GM21786 (cell line): ENCODE data around the gene CARD9.
"Not testable (repeated sequence)": the region's sequence is repeated elsewhere in the genome, so short reads cannot be mapped to it uniquely, and the experiment has no call there.

Experiments
- ATAC-seq: cut with Tn5 transposase; IDR thresholded peaks from one replicate; pipeline ENCODE4 v1.9.1; 2021; ENCODE audit not compliant: unreplicated experiment

The CARD9 gene, protein sequence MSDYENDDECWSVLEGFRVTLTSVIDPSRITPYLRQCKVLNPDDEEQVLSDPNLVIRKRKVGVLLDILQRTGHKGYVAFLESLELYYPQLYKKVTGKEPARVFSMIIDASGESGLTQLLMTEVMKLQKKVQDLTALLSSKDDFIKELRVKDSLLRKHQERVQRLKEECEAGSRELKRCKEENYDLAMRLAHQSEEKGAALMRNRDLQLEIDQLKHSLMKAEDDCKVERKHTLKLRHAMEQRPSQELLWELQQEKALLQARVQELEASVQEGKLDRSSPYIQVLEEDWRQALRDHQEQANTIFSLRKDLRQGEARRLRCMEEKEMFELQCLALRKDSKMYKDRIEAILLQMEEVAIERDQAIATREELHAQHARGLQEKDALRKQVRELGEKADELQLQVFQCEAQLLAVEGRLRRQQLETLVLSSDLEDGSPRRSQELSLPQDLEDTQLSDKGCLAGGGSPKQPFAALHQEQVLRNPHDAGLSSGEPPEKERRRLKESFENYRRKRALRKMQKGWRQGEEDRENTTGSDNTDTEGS

DNA sequence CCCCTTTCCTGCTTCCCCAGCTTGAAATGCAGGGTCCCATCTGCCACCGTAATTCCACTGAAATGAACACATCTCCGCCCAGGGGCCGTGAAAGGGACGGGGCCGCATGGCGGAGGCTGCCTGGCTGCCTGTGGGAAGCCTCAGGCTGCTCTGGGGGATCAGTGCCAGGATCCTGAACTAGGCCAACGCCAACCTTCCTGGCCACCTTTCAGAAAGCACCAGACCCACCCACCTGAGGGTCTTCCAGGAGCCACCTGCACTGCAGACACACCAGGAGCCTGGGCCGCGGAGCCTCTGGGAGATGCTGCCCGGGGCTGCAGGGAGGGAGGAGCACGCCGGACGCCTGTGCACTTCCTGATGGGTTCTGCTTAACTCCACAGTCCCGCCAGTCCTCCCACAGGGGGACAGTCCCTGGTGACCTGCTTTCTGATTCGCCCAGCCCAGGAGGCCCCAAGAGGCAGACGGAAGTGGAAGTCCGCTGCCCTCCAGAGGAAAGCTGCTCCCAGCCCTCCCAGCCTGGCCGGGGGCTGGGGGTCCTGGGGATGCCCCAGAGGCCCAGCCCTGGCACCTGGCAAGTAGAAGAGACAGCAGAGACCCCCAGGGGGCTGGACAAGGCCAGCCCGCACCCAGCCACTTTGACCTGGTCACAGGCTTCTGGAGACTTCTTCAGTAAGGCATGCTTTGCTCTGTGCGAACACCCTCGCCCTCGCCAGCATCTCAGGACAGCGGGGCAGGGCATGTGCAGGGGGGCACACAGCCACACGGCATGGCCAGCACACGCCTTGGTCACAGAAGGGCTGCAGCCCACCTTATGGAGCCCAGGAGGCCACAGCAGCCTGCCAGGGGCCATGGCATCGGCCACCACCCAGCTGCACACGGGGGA lies at the start of gene CARD9:
TSS of gene CARD9 (minus strand) at position 370 of the 883 bp plus-strand sequence. CDS start 1,591 bp downstream, outside the sequence.
- ATAC-seq: no peak

DNA sequence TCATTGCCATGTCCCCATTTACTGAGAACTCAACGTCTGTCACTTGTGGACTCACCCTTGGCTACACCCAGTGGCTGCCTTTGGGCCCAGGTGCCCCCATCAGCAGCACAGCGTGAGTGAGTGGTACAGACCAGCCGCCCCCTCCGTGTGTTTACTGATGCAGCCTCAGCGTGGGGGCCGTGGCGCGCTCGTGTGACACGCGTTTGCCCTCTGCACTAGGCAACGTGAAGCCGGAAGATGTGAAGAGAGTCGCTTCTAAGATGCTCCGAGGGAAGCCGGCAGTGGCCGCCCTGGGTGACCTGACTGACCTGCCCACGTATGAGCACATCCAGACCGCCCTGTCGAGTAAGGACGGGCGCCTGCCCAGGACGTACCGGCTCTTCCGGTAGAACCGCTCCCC lies 49.4 kb upstream of the CARD9 start:
- no peak for ATAC-seq

DNA sequence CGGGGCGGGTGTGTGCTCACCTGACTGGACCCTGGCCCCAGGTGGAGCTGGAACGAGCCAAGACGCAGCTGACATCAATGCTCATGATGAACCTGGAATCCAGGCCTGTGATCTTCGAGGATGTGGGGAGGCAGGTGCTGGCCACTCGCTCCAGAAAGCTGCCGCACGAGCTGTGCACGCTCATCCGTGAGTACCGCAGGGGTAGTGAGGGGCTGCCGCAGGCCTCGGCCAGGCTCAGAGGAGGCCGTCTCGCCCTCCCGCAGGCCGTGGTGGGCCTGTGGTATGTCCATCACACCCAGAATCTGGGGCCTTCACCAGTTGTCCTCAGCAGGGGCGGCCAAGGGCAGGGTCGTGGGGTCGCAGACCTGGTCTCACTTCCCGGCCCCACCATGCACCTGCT lies 48.3 kb upstream of the CARD9 start:
- ATAC-seq: no peak

DNA sequence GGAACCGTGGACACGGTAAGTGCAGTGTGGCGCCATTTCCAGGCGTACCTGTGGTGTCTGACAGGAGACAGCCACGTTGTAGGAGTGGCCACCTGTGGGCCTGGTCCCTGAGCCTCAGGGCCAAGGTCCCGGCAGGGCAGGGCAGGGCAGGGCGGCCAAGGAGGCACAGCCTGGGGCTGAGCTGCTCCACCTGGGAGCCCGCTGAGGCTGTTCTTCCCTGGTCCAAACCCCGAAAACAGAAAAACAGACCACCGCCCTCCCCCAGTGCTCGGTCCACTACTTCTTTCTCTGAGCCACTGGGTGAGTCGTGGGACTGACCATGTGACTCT lies 45.6 kb upstream of the CARD9 start:
- no peak for ATAC-seq

DNA sequence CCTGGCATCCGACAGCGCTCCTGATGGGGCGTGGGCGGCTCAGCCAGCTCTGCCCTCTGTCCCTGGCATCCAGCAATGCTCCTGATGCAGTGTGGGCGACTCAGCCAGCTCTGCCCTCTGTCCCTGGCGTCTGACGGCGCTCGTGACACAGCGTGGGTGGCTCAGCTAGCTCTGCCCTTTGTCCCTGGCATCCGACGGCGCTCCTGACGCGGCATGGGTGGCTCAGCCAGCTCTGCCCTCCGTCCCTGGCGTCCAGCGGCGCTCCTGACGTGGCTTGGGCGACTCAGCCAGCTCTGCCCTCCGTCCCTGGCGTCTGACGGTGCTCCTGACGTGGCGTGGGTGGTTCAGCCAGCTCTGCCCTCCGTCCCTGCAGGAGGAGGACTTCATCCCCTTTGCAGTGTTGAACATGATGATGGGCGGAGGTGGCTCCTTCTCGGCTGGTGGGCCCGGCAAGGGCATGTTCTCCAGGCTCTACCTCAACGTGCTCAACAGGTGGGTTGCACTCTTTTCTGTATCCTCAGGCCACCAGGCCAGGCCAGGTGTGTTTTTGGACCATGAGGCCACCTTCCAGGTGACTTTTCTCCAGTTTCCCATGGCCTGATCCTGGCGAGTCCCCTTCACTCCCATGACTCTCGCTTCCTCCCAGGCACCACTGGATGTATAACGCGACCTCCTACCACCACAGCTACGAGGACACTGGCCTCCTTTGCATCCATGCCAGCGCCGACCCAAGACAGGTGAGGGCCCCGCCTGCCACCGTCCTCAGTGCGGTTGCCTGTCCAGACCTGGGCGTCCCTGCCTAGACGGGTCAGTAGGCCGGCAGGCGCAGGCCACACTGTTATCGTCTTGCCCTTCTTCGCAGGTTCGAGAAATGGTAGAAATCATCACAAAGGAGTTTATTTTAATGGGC lies 45.0 kb upstream of the CARD9 start:
- ATAC-seq: no peak

DNA sequence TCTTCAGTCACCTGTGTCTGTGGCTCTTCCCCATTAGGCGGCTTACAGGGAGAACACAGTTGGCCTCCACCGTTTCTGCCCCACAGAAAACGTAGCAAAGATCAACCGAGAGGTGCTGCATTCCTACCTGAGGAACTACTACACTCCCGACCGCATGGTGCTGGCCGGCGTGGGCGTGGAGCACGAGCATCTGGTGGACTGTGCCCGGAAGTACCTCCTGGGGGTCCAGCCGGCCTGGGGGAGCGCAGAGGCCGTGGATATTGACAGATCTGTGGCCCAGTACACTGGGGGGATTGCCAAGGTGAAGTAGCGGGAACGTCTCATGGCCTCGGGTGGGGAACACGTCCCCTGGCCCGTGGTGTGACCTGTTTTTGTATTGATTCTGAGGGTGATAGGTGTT lies 43.4 kb upstream of the CARD9 start:
- no peak for ATAC-seq

DNA sequence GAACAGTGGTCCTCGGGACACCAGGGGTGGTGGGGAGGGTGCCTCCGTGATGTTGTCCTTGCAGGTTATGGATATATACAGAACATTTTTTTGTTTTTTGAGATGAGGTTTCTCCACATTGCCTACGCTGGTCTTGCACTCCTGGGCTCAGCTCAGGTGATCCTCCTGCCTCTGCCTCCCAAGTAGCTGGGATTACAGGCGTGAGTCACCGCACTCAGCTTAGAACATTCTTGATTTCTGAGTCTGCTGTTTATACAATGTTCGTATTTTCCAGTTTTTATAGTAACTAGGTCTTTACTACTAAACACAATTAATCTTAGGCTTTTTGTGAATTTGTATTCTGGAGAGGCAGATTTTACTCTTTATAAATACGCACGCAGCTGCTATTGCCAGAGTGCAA lies 43.0 kb upstream of the CARD9 start:
- no peak for ATAC-seq

DNA sequence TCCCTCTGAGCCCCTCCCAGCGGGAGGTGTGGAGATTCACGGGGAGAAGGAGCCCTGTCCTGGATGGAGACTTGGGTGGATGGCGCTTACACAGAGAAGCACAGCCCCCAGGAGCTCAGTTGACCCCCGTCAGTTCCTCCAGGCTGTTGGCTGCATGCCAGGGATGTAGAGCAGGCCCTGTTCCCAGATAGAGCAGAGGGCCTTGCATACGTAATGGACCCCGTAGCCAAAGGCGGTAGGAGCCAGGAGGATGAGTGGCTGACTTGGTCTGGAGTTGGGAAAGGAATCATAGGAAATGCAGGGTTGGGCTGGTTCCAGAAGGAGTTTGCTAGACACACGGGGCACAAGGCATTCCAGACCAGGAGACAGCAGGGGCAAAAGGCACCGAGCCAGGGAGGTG lies 39.5 kb upstream of the CARD9 start:
- no peak for ATAC-seq

DNA sequence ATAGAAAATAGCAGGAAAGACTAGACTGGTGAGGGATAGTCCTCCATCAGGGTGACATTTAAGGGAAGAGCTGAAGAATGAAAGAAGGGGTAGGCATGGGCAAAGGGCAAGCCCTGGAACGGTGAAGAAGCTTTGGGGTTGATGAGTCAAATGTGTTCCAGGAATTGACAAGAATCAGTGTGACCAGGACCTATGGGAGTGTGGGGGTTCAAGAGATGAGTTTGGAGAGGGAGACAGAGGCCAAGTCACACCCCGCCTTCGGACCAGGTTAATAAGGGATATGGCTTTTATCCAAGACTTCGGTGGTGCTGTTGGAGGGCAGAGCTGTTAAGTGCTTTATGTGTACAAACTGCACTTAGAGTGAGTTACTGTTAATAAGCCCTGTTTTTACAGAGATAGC lies 37.9 kb upstream of the CARD9 start:
- ATAC-seq: no peak

DNA sequence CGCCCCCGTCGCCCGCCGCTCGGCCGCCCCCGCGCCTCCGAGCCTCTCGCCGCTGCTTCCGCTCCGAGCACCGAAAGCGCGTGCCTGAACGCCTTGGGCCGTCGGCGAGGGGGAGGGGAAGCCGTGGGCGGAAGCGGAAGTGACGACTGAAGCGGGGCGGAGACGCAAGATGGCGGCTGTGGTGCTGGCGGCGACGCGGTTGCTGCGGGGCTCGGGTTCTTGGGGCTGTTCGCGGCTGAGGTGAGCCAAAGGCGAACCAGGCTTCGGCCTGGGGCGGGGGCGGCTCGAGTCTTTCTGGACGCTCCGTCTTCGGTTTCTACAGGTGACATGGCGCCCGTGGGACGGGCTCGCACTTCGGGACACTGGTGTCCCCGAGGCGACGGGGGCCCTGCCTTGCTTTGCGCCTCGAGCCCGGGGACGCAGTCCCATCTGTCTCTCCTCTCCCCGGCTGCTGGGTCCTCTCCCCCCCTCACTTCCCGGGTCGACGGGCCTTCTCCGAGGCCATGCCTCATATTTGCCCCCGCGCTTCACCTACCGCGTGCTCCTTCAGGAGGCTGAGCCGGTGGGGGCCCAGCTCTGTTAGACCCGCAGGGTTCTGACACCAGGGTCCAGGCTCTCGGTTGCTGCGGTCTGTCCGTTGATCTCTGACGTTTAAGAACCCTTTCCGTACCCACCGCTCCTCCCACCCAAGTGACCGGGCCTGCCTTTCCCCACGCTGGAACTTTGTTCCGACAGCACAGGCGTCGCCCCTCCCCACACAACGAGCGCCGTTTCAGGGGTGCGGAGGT lies 37.2 kb upstream of the CARD9 start, which contains the start of the genes ENTR1 and PMPCA:
TSS of gene ENTR1 (minus strand) at position 115 of the 788 bp plus-strand sequence. CDS start 217 bp downstream, outside the sequence.
TSS of gene PMPCA (plus strand) at position 159 of the 788 bp plus-strand sequence. CDS start at position 170, 11 bp downstream.
- peak; percentile 84 for ATAC-seq

DNA sequence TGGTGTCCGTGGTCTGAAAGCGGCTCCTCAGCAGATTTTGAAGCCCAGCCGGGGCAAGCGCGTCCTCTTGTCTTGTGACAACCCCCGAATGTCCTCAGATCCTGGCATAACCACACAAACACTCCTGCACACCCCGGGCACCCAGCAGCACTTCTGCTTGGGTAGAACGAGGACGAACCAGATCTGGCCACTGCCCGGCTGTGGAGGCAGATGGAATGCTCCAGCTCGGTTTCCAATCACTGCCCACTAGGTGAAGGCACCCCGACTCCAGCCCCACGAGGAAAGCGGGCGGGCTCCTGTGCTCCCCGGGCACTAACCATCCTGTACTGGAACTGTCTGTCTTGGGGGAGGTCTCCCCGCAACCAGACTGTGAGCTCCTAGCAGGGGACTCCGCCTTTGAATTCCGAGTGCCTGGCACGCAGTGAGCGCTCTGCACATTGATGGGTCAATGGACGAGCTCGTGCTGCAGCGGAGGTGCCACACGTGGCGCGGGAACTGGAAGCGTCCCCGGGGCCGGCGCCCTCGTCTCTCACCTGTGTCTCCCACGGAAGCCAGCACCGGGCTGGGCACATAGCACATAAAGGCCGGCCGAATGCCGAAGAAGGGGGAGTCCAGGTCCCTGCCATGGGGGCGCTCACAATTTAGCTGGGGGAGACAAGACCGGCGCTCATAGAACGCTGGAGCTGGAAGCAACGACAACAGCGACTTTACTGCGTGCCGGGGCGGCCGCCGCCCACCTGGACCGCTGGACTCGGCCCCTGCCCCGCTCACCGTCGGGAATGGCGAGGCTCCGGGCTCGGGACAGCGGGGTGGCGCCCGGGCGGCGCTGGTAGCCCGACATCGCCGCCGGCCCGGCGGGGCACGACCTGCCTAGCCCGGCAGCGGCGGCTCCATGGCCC lies 36.3 kb upstream of the CARD9 start:
- ATAC-seq: peak; percentile 8

DNA sequence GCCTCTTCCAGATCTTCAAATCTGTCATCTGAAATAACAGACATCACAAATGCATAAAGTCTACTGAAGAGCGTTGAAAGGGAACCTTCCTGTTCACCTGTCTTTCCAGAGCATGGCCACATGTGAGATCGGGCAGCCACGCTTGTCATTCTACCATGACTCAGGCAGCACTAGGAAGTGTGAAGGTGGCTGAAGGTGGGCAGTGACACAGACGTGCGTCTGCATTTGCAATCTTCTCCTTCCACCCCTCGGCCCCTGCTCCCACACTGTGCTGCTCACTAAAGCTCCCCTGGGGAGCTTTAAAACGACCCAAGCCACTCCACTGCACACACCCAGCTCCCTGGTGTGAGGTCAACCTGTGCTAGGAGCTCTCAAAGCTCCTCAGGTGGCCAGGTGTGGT lies 34.4 kb upstream of the CARD9 start:
- ATAC-seq: no peak

DNA sequence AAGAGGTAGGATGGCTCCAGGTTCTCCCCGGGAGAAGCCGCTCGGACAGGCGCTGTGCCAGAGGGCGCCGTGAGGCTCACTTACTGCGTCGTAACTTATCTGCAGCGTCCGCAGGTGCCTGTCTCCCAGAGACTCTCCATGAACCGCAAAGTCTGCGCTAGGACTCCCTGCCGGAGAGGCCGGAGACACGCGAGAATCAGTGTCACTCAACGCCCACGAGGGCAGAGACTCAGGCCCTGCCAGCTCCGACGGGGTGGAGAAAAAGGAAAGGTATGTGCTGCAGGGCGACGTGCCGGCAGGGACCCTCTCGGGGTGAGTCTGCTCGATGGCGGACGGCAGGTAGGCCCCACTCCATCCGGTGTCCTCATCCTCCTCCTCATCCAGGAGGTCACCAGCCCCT lies 33.6 kb upstream of the CARD9 start:
- not testable (repeated sequence) for ATAC-seq

DNA sequence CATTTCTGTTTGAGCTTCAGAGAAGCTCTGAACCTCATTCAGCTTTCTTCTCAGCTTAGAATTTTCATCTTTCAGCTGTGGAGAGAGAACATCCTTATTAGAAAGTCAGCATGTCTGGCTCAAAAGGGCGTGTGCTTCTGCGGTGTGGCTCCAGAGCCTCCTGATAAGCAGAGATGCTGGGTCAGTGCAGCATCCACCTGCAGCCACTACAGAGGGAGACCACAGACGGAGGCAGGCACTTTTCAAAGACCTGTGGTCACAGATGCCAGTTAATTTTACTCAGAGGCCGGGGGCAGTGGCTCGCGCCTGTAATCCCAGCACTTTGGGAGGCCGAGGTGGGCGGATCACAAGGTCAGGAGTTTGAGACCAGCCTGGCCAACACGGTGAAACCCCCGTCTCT lies 32.4 kb upstream of the CARD9 start:
- not testable (repeated sequence) for ATAC-seq

DNA sequence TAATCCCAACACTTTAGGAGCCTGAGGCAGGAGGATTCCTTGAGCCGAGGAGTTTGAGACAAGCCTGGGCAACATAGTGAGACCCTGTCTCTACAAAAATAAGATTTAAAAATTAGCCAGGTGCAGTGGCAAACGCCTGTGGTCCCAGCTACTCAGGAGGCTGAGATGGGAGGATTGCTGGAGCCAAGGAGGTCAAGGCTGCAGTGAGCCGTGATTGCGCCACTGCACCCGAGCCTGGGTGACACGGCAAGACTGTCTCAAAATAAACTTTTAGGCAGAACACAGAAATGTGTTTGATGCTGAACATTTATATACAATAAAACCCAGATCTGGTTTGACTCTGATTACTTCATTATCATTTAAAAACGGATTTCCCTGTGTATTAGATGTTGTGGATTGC lies 32.0 kb upstream of the CARD9 start:
- ATAC-seq: no peak

DNA sequence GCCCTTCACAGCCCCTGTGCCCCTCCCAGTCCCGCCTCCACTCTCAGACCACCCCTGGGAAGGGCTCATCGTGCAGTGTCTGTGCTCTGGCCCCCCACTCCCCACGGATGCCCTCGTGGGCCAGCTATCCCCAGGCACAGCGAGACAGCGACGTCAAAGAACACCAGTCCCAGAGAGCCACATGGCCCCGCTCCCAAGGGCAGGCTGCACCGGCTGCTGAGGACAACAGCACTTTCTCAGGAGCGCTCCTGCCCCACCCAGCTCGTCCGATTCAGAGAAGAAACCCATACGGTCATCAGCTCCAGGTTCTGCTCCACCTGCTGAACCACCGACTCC lies 31.3 kb upstream of the CARD9 start:
- ATAC-seq: no peak

DNA sequence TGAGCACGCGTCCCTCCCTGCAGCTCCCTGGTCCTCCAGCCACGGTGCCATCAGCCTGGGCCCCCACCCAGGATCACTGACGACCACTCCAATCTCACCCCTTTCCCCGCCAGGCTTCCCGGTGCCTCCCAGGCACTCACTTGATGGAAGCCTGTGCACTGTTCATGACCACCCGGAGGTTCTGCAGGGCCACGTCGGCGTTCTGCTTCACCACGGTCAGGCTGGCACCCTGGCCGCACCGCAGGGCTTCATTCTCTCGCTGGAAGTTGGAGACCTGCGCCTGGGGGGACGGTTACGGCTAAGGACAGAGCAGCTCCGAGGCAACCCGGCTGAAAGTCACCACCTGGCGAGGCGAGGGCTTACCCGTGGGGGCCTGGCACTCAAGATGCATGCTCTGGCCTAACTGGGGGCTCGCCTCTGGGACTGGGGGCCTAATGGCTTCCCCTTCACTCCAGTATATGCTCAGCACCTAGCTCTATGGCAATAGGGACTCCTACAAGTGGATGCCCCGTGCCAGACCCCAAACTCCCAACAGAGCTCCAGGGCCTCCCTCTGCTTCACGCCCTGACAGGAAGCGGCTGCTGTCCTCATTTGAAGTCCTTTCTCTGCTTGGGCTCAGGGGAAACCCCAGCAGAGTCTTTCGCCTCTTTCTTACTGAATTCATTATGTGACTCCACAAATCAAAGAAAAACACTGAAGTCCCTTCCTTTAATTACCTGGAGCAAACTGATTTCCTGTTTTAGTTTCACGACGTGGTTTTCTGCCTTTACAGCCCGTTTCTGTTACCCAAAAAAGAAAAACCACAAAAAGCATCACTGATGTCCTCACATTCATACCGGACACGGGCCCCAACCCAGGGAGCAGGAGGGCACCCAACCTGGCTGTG lies 30.7 kb upstream of the CARD9 start:
- ATAC-seq: no peak

DNA sequence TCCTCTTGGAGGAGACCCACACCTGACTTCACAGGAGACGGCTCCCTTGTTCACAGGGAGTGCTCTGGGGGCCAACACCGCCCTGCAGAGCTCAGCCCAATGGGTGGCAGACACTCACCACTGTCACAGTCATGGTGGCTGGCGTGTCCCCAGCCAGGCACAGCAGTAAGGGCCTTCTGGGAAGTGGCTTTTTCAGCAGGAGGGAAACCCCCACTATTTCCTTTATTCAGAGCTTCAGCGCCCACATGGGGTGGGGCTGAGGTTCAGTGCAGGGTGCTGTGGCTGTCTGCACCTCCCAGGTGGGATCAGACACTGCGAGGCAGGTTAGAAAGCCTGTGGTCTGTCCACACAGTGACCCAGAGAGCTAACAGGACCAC lies 30.1 kb upstream of the CARD9 start:
- ATAC-seq: no peak
